Measurements from ENCODE around the gene NXN.
"Not testable (repeated sequence)": the region's sequence is repeated elsewhere in the genome, so short reads cannot be mapped to it uniquely, and the experiment has no call there.

NXN gene

GRCh38 chr17:915538-916201 lies 63.9 kb downstream of the NXN start:
- no peak for DNase-seq

DNA sequence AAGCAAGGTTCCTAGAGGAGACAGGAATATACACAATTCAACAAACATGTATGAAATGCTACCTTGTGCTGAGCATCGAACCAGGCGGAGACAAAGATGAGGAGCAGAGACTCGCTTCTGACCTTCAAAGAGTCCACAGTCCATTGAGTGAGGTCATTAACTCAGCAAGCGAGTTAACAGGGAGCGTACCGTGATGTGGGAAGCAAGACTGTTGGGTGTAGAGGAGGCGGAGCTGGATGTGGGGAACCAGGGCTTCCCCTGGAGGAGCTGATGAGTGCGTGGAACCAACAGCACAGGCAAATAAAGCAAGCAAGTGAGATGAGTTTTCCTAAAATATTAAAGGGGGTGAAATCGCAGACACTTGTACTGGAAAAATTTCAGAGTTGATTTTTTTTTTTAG lies 65.0 kb downstream of the NXN start:
- DNase-seq, result no peak

DNA sequence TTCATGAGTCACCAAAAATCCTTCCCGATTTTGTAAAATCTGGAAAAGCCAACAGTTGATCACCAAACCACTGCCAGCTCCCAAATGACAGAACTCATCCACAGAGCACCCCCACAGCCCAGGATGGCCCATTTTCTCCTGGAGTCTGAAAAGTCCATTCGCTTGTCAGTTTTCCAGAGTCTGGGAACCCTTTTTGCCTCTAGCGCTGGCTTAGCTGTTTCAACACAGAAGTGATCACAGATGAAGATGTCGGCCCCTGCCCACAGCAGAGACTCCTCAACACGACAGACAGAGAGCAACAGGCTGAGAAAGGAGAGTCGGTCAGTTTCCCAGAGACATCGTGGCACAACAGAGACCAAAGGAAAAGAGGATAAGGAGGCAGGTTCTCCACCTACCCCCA lies 66.4 kb downstream of the NXN start:
- no peak for DNase-seq

GRCh38 chr17:909642-910323 lies 69.8 kb downstream of the NXN start:
- no peak for DNase-seq

DNA sequence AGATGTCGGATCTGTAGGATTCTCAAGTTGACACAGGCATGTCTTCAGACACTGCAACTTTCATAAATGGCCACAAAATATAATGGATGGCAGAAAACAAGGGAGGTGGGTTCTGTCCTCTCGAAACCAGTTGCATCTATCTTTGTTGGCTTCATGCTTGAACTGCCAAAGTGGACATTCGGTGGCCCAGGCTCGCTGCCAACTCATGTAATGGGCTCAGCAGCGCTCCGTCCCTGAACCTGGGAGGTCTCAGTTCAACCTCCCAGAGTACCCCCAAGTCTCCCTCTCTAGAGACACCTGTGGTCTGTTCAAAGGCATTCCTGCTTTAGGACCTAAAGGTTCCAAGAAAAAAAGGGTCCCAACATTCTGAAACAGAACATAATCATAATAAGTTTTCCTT lies 71.9 kb downstream of the NXN start:
- no peak for DNase-seq

GRCh38 chr17:905708-906107 lies 73.9 kb downstream of the NXN start:
- DNase-seq, result not testable (repeated sequence)

DNA sequence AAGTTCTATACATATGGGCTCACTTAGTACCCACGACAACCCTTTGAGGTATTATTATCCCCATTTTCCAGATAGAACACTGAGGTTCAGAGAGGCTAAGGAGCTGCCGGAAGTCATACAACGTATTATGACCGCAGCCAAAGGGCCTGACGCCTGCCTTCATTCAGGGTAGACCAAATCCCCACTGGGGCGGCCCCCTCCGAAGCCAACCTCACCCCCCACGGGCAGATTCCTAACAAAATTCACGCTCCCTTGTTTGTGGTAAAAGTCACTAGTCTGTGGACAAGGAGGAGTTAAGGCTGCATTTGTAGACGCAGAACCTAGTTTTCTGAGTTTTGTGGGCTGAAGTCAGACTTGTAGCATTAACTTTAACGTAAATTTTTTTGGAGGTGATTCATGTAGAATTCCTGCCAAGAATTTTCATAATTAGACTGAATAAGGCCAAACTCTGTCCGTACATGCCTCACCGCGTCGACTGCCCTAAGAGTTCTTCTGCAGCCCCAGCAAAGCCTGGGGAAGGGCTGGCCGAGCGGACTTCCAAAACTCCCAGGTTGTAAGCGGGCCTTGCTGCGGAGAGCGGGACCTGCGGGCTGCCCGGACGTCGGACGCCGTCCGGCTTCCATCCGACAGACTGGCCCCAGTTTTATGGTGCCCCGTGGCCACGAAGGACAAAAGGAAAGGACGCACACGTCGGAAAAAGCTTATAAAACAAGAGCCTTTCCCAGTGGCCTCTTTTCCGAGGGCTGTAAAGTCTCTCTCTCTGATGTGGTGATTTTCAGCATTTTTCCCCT lies 75.7 kb downstream of the NXN start:
- no peak for DNase-seq

DNA sequence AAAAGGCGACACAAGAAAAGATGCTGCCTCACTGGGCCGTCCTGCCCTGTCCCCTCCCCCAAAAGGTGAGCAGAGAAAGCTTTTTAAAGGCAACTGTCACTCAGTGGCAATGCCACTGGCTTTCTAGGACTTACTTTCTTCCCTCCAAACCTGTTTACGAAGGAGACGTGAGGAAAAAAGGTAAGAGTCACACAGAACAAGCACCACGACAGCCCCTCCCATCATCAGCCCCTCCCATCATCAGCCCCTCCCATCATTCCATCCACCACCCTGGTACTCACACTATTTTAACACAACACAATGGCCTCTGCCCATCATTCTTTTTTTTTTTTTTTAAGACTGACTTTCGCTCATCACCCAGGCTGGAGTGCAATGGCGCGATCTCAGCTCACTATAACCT lies 77.1 kb downstream of the NXN start:
- no peak for DNase-seq

DNA sequence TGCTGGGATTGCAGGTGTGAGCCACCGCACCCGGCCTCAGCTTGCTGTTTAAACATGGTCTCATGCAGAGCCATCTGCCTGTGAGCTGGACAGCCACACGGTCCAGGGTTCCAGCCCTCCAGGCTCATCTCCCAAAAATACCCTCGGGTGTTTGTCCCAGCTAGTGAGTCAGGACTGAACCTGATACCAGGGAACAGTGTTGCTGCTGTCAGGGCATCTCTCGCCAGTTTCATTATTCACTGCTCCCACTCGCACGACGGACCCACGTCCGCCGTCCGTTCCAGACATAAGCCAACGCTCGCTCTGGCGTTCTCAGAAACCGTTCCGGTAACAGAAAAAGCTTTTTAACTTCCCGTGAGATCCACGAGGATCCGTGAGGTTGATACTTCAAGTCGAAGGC lies 77.6 kb downstream of the NXN start:
- DNase-seq, result no peak

GRCh38 chr17:901191-901950 lies 78.2 kb downstream of the NXN start:
- no peak for DNase-seq

DNA sequence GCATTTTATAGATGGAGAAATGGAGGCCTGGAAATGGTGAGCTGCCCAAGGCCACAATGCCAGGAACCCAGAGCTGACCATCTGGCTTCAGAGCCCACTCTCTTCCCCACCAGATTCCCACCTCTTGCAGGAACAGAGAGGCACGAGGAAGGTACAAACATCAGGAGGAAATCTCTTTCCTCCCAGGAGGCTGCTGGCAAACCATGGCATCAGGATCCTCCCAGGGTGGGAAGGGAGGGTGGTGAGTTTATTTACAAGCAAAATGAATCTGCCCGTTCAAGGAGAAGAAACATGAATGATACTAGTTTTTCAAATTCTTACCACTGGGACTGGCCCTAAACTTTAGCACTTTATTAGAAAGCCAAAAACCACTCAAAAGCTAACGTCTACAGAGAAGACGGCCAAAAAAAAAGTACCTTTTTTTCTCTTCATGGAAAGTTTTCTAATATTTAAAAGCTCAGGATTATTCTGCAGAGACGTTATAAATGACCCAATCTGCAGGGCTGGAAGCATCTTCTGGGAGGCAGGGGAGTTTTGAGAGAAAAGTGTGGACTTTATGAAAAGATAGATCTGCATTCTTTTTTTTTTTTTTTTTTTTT lies 79.1 kb downstream of the NXN start:
- no peak for DNase-seq

GRCh38 chr17:897970-898619 lies 81.5 kb downstream of the NXN start:
- DNase-seq, result no peak

DNA sequence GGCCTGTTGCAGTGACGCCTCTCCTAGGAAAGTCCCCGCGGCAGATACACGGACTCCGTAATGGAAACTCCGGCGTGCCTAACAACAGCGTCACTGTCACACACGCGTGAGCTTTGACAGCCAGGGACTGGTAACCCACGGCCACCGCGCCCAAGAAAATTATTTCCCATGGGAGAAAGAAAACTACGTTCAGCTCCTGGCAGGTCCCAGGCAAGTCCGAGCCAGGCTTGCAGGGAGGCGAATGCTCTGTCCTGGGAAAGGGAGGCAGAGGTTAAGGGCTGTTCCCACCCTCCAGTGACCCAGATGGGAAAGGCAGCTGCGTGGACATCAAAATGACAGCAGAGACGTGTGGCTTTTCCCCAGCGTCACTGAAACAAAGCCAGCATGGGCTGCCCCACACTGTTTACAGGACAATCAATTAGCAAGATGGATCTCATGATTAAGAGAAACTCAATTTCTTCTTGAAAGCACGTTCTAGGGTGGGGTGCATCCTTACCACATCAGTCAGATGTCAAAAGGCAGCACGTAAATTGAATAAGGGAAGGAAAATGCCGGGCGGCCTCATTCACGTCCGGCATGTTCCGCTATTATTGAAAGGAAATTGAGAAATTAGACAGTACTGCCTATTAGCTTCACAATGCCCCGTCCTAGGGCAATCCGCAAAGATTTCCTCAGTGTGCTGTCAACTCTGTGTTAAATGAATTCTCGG lies 82.5 kb downstream of the NXN start:
- DNase-seq, result no peak

DNA sequence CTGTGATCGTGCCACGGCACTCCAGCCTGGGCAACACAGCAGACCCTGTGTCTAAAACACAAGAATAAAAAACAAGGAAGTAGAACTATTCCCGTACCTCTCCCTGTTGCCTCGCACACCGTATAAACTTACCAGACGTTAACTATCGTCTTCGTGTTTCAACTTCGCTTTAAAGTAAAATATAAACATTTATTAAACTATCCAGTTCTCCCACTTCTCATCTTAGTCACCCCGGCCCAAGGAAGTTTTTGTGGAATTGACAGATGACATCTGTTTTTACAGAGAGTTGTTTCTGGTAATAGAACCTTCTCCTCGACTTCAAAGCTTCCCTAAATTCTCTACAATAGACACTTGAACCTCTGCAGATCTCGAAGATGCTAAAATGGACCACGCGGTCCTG lies 83.1 kb downstream of the NXN start:
- DNase-seq, result no peak

GRCh38 chr17:892958-893357 lies 86.6 kb downstream of the NXN start:
- no peak for DNase-seq

DNA sequence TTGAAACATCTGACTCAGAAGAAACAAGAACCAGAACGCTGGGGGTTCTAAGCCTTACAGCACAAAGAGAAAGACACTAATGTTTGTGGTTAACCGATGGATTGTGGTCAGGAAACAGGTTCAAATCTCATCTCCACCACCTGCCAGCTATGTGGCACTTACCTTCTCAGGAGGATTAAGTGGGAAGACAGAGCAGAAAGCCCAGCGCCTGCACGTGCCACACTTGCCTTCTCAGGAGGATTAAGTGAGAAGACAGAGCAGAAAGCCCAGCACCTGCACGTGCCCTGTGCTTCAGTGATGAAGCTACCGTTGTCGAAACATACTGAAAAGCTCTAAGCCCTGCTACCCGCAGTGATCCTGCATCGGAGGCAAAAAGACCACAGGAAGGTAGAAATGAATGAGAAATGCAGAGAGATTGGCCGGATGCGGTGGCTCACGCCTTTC lies 90.6 kb downstream of the NXN start:
- DNase-seq, result no peak

DNA sequence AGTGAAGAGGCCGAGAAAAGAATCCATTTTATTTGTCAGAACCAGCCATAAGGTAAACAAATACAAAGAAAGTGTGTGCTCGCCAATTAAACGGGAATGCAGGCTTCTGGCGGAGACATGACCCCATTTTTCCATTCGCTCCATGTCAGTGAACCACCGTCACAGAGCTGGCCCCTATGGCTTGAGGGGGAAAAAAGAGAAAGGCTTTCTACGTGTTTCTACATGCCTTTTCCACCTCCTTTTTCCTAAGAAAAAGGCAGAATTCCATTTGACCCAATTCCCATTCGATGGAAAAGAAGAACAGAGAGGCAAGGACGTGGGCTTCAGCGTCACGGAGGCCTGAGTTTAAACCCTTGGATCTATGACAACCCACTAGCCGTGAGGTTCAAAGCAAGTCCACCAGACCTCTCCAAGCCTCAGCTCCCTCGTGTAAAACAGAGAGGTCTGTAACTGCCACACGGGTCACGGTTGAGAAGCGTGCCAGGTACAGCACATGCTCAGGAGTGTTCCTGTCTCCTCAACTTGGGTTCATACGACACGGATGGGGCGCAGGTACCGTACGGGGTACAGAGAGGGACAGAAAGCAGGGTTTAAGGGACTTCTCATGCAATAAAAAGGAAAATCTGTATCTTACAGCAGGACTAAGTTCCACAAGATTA lies 91.9 kb downstream of the NXN start:
- no peak for DNase-seq

DNA sequence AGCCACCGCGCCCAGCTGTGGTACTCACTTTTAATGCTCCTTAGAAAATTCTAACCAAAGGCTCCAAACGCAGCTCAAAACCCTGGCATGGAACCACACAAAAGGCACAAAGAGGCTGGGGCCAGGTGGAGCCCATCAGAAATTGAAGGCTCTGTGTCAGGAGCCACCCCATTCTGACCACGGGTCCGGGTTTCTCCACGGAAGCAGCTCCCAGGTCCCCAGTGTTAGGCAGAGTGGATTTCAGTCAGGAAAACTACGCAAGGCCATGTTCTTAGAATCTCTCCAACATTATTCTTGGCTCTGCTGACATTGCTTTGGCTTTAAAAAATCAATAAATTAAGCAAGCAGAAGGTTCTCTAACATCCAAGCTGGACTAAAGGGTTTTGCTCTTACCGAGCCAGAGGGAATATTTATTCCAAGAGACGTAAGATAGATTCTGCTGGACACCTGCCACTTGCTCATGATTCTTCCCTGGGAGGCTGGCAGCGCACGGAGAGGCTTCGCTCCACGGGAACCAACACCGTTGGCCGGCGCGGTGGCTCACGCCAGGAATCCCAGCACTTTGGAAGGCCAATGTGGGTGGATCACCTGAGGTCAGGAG lies 93.5 kb downstream of the NXN start:
- no peak for DNase-seq

DNA sequence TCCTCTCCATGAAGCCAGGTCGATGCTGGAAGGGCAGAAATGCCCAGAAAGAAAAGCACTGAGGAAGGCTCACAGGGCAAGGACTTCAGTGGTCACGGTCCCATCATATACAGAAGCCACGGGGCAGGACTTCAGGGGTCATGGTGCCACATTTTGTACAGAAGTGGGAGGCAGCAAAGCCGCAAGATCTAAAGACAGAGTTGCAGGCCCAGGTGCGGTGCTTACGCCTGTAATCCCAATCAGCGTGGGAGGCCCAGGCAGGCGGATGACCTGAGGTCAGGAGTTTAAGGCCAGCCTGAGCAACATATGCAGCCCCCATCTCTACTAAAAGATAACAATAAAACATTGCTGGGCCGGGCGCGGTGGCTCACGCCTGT lies 96.0 kb downstream of the NXN start:
- no peak for DNase-seq

DNA sequence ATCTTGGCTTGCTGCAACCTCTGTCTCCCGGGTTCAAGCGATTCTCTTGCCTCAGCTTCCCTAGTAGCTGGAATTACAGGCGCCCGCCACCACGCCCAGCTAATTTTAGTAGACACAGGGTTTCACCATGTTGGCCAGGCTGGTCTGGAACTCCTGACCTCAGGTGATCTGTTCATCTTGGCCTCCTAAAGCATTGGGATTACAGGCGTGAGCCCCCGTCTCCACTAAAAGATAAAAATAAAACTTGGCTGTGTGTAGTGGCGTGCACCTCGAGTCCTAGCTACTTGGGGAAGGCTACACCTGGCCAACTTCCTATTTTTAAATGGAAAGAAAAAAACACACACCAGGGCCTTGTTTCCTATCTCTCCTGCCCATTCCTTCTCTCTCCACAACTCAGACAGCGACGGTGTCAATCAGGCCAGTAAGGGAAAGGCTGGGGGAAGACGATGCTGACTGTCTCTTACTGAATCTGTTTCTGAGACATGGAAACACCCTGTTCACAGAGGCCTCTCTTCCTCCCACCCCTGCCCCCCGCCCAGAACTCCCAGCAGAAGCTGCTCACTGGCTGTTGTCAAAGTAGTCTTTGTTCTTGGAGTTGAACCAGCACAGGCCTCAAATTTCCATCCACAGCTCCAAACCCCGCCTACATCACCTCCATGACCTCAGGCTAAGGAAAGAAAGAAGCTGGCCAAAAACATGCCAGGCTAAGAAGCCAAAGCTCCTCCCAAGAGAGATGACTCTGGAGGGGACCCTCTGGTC lies 96.6 kb downstream of the NXN start:
- DNase-seq, result no peak
